ENCODE measurements around the gene PRR33.

The PRR33 gene

DNA sequence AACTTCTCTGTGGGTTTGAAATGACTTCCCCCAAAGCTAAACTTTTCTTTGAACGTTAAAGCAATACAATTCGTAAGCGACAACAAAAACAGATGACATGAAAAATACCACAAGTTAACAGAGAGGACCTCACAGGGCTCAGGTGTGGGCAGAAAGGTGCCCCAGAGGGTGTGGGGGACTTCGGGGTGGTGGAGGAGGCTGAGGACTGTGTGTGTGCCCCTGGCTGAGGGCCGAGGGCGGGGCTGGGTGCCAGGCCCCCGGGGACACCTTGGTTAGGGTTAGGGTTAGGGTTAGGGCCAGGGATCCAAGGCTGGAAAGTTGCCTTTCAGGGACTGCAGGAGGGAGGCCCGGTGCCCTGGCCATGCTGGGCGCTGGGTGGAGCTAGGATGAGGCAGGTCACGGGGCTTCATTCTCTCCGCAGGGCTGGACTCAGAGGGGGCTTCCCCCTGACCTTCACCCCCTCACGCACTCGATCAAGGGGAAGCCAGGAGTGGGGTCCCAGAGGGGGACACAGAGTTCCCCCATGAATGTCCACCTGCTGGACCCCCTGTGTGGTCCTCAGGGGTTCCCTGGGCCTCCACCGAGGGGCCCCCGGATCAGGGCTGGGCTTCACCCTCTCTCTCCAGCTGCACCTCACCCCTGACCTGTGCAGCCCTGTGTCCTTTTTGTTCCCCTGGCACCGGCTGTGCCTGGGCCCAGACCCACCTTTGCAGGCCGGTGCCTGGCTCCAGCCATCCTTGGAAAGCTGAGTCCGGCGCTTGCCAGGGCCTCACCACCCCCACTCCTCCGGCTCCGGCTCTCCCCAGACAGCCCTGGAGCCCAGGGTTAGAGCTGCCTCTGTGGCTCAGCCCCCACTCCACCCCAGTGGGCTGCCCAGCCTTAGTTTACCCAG, 45.9 kb downstream of the PRR33 start:
- DNase-seq: no peak

- DNase-seq: no peak
Observed at GRCh38 chr11:1845095-1845429, 46.6 kb downstream of the PRR33 start.

GRCh38 chr11:1844221-1845094, 47.2 kb downstream of the PRR33 start:
- no peak for DNase-seq

GRCh38 chr11:1843796-1844195, 47.9 kb downstream of the PRR33 start:
- no peak for DNase-seq

- no peak for DNase-seq
Observed at GRCh38 chr11:1843098-1843473, 48.6 kb downstream of the PRR33 start.

- DNase-seq: no peak
Observed at GRCh38 chr11:1842149-1843097, 49.3 kb downstream of the PRR33 start.

GRCh38 chr11:1841511-1842148, 50.1 kb downstream of the PRR33 start:
- DNase-seq: no peak

DNA sequence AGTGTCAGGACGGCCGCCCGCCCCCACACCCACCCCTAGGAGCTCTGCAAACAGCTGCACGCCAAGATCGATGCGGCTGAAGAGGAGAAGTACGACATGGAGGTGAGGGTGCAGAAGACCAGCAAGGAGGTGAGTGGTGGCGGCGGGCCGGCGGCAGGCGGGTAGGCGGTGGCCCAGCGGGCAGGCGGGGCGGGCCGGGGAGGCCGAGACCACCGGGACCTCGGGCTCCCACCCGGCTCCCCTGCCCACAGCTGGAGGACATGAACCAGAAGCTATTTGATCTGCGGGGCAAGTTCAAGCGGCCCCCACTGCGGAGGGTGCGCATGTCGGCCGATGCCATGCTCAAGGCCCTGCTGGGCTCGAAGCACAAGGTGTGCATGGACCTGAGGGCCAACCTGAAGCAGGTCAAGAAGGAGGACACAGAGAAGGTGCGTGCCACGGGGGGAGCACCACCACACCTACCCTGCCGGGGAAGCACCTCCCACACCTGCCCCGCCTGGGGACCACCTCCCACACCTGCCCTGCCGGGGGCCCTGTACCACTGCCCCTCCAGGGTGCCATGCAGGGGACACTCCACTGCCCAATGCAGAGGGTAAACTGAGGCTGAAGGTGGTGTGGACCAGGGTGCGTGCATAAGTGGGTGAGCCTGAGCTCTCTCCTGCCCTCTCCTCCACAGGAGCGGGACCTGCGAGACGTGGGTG, 50.8 kb downstream of the PRR33 start:
- no peak for DNase-seq

- no peak for DNase-seq
Observed at GRCh38 chr11:1839924-1840779, 51.5 kb downstream of the PRR33 start.

DNA sequence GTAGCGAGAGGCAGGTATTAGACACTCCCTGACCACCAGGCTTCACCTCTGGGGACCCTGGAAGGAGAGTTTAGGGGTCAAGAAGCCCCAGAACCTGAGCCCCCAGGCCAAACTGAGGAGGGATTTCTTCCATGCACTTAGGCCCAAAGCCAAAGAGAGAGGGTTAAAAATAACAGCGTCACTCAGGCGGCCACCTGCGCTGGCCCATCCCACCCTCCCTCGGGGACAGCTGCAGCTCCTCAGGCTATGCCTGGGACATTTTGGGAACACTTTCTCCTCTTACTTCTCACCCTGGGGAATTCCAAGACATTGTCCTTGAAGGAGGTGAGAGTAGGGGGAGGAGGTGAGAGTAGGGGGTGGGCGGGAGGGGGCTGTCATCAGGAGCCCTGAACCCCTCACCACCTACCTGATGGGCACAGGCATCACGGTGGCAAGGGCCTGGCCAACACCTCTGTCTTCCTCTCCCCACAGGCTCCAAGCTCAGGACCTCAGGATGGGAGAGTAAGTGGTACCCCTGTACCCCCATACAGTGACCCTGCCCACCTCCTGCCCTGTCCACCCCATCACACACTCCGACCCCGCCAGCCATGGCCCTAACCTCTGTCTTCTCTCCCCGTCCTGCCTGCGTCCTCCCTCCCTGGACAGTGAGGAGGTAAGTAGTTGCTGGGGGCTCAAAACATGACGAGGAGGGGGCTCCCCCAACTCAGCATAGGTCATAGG, 52.3 kb downstream of the PRR33 start:
- DNase-seq: no peak

GRCh38 chr11:1838426-1839144, 53.1 kb downstream of the PRR33 start, which contains the start of gene TNNI2:
Gene TNNI2 (plus strand): TSS chr11:1838981. CDS start chr11:1839697, 716 bp downstream.
- no peak for DNase-seq

Data from NCI-H2029 (cell line).